GM12801 (cell line): ENCODE data around the gene TBXA2R.

Experiments
- TF ChIP-seq, protein P1 (sequence below): IDR thresholded peaks from one replicate; pipeline ENCODE4 v1.5.1; 2011; ENCODE audit warnings: control low read depth; ENCODE audit not compliant: insufficient read length; ENCODE audit errors: extremely low read depth

TBXA2R gene

DNA sequence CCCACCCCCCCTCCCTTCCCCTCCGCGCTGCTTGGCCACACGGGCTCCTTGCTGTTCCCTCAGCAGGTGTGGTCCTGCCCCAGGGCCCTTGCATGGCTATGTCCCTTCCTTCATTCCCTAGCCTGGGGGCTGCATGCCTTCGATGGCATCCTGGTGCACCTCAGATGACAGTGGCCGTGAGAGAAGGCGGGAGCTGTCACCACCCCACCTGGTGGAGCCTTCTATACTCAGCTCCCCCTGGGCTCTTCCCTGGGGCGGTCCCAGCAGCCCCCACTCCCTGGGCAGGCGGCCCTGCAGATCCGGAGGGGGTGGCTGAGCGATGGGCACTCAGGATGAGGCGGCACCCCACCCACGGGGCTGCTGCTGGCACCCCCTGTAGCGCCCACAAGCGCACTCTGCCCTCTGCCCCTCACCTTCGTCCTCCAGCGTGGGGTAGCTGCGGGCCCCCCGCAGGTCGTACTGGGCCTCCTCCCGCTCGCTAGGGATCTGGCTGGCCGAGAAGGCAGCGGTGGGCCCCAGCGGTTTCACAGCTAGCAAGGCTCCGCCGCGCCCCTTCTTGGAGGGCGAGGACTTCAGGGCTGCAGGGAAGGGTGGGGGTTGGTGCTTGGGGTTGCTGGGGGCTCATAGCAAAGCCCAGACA lies 37.1 kb upstream of the TBXA2R start:
- TF ChIP-seq, protein P1, sequence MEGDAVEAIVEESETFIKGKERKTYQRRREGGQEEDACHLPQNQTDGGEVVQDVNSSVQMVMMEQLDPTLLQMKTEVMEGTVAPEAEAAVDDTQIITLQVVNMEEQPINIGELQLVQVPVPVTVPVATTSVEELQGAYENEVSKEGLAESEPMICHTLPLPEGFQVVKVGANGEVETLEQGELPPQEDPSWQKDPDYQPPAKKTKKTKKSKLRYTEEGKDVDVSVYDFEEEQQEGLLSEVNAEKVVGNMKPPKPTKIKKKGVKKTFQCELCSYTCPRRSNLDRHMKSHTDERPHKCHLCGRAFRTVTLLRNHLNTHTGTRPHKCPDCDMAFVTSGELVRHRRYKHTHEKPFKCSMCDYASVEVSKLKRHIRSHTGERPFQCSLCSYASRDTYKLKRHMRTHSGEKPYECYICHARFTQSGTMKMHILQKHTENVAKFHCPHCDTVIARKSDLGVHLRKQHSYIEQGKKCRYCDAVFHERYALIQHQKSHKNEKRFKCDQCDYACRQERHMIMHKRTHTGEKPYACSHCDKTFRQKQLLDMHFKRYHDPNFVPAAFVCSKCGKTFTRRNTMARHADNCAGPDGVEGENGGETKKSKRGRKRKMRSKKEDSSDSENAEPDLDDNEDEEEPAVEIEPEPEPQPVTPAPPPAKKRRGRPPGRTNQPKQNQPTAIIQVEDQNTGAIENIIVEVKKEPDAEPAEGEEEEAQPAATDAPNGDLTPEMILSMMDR: no peak

DNA sequence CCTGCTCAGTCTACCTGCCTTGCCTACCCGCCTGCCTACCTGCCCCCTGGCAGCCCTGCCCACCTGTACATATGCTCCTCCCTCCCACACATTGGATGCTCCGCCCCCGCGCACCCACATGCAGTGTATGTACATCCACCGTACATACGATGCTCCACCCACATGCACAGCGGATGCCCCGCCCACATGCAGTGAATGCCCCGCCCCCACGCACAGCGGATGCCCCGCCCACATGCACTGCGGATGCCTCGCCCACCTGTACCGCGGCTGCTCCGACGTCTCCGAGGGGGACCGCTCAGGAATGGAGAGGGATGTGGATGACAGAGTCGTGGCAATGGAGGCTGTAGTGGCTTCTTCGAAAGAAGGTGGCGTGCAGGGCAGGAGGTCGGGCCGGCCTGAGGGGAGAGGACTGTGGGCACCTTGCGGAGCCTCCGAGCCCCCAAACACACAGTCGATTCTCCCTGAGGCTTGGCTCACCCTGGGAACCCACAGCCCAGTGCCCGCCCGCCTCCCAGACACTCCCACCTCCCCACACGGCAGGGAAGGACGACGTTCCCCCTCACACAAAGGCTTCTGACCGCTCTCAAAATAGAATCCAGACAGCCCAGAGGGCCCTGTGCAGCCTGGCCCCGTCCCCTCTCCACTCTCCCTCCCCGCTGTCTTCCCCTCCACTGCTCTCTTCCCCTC lies 36.5 kb upstream of the TBXA2R start:
- TF ChIP-seq, protein P1: no peak

DNA sequence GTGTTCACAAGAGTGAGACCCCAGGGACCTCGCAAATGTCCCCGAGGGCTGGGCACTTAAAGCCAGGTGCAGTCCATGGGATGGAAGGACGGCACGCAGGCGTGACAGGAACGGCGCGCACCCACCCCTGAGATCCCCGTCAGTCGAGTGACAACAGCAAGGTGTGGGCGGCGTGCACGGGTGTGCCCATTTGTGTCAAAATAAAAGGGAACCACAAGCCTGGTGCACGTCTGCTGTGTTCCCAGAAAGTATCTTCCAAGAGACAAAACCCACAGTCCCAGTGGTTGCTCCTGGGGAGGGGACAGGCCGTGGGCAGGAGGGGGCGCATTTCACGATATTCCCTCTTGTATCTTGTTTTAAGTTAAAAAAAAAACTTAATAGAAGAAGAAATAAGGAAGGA lies 35.6 kb upstream of the TBXA2R start:
- TF ChIP-seq, protein P1: no peak

DNA sequence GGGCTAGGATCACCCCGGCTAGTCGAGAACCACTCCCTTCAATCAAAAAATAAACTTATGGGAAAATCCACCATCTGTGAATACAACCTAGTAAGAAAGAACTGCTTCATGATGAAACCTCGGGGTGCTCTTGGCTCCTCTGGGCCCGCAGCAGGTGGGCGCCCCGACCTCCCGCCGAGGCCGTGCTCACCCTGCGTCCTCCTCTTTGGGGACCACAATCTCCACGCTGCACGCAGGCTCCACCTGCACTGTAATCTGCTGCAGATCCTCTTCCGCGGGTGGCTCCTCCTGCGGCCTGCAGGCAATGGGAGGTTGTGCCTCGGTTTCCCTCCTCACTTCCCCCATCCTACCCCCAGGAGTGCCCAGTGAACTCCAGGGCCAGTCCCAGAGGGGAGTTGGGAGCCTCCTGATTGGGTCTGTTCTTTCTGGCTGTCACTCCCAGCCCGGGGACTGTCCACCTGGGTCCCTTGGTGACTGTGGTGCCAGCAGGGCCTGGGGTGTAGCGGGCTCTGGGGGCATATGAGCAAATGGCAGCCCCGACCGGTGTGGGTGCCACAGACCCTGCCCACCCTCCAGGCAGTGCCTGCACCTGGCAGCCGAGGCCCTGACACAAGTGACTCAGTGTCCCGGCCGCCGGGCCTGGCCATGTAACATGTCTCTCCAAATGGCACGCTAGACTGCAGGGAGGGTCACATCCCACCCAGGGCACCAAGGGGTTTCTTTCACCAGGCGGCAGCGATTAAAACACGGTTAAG lies 35.0 kb upstream of the TBXA2R start:
- TF ChIP-seq, protein P1: no peak

DNA sequence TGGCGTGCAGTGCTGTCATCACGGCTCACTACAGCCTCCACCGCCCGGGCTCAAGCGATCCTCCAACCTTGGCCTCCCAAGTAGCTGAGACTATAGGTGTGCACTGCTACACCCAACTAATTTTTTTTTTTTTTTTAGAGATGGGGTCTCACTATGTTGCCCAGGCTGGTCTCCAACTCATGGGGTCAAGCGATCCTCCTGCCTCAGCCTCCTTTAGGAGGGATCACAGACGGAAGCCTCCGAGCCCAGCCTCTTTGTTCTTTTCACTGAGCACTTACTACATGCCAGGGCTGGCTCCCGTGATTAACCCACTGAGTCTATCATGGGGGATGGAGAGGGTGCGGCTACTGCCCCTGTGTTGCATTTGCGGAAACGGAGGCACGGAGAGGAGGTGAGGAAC lies 32.8 kb upstream of the TBXA2R start:
- TF ChIP-seq, protein P1: no peak

DNA sequence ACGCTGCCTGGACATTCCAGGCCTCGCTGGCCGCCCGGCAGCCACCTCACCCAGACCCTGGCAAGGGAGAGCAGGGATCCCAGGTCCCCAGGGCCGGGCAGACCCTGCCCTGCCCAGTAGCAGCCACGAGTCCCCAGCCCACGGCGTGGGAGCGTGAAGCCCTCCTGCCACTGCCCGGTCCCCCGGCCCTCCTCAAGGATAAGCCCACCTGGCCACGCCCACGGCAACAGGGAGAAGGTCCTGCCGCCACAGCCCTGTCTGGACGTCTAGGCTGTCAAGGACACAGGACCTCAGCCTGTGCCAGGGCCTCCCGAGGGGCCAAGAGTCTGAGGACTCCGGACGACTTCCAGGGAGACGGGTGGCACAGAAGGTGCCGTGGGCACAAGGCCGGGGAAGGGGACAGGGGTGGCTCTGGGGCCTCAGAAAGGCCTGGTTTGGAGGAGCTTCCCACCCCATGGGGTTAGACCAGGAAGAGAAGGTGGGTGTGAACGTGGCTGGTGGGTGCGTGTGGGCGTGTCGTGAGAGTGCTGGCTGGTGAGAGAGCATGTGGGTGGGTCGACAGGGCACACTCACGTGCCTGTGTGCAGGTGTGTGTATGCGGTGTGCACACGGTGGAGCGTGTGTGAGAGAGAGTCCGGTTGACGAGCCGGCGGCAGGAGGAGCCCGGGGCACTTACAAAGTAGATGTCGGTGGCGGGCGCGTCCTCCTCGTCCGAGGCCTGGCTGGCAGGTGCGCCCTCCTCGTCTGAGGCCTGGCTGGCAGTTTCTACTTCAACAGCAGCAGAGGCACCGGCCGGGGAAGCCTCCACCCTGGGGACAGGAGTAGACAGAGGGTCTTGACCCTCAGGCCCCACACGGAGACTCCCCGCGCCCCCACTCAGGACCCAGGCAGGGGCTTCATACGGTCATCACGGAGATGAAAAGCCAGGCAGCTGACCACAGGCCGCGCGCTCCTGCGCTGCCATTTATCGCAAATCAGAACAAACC lies 31.8 kb upstream of the TBXA2R start:
- TF ChIP-seq, protein P1: no peak
